ENCODE measurements around the gene ASTN2.
A peak's percentile ranks its signal among the peaks of the same experiment; 100 is the strongest.

Gene ASTN2

DNA sequence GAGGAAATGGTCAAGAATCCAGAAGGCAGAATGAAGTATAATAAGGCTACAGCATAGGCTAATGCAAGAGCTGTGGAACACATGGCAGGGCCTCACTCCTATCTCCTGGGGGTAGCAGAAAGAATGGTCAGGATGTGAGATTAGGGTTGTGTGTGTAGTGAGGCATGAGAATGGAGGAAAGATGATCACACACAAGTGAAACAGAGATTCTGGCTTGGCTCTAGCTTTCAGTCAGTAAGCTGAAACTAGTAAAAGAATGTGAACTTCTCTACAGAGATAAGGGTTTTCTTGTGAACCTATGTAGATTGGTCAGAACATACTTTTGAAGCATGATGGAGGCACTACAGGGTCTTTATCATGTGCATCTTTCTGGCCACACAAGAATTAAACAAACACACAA lies 298.8 kb downstream of the ASTN2 start:
- DNase-seq (ENCODE audit: low spot score) = no peak

GRCh38 chr9:117114768-117115167 lies 300.1 kb downstream of the ASTN2 start:
- DNase-seq (ENCODE audit: low spot score) = no peak

GRCh38 chr9:117104716-117105495 lies 310.0 kb downstream of the ASTN2 start:
- no peak for DNase-seq (ENCODE audit: low spot score)

DNA sequence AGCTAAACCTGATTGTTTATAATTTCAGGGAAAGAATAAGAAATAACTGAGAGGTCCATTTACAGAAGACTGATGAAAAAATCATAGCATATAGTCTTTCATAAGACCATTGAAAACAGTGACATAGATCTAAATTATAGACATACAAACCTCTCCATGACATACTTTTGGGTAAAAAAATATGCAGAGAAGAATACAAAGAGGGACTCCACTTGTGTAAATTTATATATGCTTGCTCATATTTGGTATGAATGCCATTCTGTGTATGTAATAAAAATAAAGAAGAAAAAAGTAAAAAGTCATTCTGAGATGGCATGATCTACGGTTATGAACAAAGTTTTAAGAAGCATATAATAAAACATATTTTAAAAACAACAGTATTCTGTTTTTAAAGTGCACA lies 310.7 kb downstream of the ASTN2 start:
- DNase-seq (ENCODE audit: low spot score) = no peak

GRCh38 chr9:117103438-117104110 lies 311.3 kb downstream of the ASTN2 start:
- no peak for DNase-seq (ENCODE audit: low spot score)

DNA sequence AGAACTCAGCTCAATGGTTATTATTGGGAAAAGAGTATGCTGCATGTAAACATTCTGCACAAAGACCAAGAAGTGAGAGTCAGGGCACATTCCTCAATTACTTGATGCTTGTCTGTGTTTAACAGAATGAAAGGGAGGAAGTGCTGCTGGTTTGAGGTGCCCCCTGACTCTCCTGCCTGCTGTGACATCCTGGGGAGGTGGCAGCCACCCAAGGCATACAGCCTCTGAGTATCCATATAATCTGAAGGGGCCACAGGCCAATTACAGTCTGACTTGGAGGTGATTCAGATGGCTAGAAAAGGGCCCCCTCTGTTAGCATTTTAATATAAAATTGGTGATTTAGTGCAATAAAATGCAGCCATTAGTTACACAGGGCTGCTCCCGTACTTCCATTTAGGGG lies 313.8 kb downstream of the ASTN2 start:
- no peak for DNase-seq (ENCODE audit: low spot score)

GRCh38 chr9:117098331-117098730 lies 316.5 kb downstream of the ASTN2 start:
- DNase-seq (ENCODE audit: low spot score) = no peak

GRCh38 chr9:117097761-117098160 lies 317.1 kb downstream of the ASTN2 start:
- DNase-seq (ENCODE audit: low spot score) = no peak

GRCh38 chr9:117096138-117096537 lies 318.7 kb downstream of the ASTN2 start:
- DNase-seq (ENCODE audit: low spot score) = no peak

DNA sequence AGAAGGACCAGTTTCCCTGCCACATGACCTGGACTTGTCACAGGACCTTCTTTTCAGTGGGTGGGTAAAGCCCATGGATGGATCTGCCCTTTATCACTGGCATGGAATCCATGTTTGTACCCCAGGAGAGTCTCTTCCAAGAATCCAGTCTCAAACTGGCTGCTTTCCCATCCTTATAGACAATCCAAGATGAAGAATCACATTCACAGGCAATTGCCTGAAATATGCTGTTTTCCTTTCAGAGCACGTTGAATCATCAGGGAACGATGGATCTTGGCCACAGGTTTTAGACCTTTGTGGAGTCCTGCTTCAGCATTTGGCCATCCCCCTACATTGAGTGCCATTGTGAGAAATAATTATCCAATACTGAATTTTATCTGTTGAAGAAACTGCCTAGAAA lies 319.8 kb downstream of the ASTN2 start:
- no peak for DNase-seq (ENCODE audit: low spot score)

DNA sequence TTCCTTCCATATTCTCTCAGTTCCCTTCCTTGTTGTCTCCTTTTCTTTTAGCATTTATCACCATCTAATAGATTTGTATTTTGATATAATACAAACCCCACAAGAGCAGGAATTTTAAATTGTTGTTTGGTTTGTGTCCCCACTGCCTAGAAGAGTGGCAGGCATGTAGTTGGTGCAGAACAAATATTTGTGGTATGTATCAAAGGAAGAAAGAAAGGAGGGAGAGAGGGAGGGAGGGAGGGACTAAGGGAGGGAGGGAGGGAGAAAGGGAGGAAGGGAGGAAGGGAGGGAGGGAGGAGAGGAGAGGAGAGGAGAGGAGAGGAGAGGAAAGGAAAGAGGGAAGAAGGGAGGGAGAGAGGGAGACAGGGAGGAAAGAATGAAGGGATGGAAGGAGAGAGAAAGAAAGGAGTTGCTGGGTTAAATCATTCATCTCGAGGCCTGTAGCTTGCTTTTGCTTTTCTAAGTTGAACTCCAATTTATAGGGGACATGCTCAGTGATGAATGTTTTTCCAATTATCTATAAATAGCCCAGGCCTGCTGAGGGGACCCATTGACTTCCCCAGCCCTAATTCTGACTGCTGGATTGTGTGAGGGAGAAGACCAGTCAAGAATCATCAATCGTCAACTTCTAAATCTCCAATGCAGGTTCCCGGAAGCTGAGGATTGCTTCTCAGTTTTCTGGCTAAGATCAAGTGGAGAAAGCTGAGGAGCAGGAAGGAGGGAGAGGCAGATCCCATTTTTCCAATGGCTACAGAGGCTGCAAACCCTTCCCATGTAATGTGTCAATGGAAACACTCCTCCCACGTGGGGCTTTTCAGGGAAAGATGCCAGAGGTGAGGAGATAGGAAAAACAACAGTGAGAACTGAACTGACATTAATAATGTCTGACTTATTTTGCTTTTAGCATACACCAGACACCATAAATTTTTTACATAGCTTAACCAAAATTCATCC lies 320.7 kb downstream of the ASTN2 start:
- no peak for DNase-seq (ENCODE audit: low spot score)

DNA sequence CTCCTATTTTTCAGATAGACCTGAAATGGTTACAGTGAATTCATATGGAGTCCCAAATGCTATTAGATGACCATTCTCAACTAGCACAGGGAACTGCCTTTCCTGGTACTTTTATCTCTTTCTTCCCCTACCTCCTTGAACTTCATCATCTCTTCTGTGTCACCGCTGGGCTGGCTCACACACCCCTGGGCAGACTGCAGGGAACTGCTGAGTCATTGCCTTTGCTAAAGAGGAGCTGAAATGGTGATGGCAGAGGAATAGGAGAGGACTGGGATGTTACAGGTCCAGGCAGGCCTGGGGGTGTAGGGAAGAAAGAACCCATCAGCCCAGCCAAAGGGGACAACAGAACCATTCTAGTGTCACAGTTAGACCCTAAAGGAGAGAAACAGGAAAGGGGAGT lies 322.3 kb downstream of the ASTN2 start:
- DNase-seq (ENCODE audit: low spot score) = no peak

DNA sequence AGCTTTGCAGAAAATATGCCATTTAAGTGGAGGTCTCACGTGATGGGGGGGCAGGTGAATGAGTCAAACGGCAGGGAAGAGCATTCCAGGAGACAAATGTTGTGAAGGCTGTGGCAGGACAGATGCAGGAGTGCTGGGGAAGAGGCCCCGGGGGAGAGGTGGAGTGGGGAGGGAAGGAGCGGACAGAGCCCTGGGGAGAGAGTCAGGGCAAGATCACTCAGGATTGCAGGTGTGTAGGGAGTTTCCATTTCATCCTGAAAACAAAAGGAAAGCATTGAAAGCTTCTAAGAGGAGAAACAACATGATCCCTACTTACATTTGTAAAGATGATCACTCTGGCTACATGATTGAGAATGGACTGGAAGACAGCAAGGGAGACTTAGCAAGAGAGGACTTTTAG lies 323.3 kb downstream of the ASTN2 start:
- peak; percentile 41 for DNase-seq (ENCODE audit: low spot score)

- DNase-seq (ENCODE audit: low spot score) = no peak
Observed at GRCh38 chr9:117088786-117089185, 326.1 kb downstream of the ASTN2 start.

- no peak for DNase-seq (ENCODE audit: low spot score)
Observed at GRCh38 chr9:117088140-117088539, 326.7 kb downstream of the ASTN2 start.

GRCh38 chr9:117084221-117084620 lies 330.6 kb downstream of the ASTN2 start:
- DNase-seq (ENCODE audit: low spot score) = no peak

DNA sequence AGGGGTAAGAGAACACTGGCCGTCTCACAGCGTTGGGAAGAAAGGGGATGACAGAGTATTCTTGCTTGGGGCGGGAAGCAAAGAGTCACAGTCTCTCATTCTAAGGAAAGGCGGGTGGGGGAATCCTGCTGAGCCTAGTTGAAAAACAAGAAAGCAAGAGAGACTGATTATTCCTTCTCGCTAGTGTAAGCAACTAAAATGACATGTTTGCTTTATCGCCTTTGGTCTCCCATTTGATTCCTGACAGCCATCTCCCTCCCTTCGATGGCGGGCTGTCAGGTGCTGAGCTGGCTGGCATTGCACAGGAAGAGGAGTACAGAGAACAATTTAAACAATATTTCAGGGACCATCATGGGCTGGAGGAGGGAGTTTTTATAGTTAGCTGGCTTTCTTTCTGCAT lies 331.3 kb downstream of the ASTN2 start:
- no peak for DNase-seq (ENCODE audit: low spot score)

DNA sequence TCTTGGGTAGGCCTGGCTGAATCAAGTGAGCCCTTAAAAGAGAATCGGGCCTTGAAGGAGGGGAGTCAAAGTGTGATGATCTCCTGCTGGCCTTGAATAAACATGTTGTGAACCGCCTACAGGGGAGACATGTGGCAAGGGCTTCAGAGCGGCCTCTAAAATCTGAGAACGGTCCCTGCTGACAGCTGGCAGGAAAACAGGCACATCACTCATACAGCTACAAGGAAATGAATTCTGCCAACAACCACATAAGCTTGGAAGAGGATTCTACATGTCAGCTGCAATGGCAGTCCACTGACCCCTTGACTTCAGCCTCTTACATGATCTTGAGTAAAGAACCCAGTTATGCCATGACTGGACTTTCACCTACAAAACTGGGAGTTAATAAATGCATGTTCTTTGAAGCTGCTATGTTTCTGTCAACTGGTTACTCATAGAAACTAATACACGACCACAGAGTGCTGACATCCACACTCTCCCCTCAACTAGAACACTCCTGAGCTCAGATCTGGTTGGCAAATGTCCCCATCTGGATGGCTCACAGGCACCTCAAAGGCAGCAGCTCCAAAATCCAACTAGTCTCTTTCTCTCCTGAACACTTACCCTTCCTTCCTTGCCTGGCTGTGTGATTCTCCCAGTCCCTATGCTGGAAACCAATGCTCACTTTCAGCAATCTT lies 333.1 kb downstream of the ASTN2 start:
- no peak for DNase-seq (ENCODE audit: low spot score)

DNA sequence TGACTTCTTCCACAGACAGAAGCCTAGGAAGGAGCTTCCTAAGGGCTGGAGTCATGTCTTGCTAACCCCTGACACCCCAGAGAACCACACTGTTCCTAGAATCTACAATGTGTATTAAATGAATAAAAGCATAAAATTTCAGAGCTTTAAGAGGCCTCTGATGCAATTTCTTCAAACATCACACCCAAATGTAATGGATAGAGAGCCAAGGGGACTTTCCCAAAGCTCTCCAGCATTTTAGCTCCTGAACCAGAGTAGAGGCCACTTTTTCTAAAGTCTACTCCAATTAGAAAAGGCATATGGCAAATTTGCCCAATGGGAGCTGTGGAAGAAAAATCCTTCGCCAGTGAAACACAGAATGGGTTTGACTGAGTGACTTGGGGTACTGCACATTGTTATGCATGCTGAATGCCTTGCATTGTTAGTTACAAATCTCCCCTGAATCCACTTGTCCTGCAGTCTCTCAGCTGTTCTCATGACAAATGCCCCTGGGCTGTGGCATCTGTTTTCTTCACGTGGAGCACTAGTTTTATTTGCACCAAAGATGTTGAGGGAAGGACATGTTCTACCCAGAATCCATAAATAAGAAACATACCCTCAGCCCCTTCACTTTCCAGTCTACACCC lies 334.0 kb downstream of the ASTN2 start:
- DNase-seq (ENCODE audit: low spot score) = peak; percentile 30

DNA sequence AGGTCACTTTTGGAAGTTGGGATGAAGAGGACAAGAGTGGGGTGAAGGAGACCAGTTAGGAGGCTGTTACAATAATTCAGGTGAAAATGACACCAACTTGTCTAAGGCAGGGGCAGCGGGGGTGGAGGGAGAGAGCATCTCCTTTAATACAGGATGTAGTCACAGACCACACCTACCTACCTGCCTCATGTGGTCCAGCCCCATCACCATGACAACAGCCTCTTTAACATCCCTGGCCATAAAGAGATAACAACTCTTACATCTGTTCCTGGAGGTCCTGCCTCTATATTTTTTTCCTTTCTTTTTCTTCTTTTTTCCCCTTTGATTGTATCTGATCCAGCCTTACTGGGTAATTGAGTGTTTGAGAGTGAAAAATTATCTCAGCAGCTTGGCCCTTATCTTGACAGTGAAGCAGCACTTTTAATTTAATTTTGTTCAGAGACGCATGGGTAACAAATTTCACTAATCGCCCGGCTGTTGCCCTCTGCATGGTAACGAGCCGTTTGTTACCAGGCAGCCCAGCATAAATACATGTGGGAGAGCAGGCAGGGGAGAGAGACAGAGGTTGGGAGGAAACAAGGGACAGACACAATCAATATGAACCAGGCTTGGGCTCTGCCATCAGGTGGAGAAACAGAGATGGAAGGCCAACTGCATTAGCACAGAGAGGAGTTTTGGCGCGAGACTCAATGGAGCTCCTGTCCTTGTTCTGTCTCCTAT lies 338.1 kb downstream of the ASTN2 start:
- no peak for DNase-seq (ENCODE audit: low spot score)

- no peak for DNase-seq (ENCODE audit: low spot score)
Observed at GRCh38 chr9:117075636-117076035, 339.2 kb downstream of the ASTN2 start.
